HG03025 (cell line): ENCODE measurements around the gene CDKAL1.
A peak's percentile ranks its signal among the peaks of the same experiment; 100 is the strongest.

Experiments used
- ATAC-seq: cut with Tn5 transposase; IDR thresholded peaks from one replicate; pipeline ENCODE4 v1.9.1; 2021; ENCODE audit warnings: mild to moderate bottlenecking, moderate library complexity; ENCODE audit not compliant: unreplicated experiment, low FRiP score

The CDKAL1 gene

GRCh38 chr6:21141616-21142303 is 607.5 kb downstream of the CDKAL1 start:
- ATAC-seq: no peak

- ATAC-seq: no peak
Observed at GRCh38 chr6:21142741-21143140, 608.5 kb downstream of the CDKAL1 start.

GRCh38 chr6:21143645-21144044 is 609.4 kb downstream of the CDKAL1 start:
- ATAC-seq: no peak

GRCh38 chr6:21144928-21145327 is 610.7 kb downstream of the CDKAL1 start:
- ATAC-seq: no peak

- ATAC-seq: no peak
Observed at GRCh38 chr6:21147995-21148394, 613.7 kb downstream of the CDKAL1 start.

GRCh38 chr6:21149470-21149869 is 615.2 kb downstream of the CDKAL1 start:
- no peak for ATAC-seq

GRCh38 chr6:21150667-21151066 is 616.4 kb downstream of the CDKAL1 start:
- ATAC-seq: no peak

DNA sequence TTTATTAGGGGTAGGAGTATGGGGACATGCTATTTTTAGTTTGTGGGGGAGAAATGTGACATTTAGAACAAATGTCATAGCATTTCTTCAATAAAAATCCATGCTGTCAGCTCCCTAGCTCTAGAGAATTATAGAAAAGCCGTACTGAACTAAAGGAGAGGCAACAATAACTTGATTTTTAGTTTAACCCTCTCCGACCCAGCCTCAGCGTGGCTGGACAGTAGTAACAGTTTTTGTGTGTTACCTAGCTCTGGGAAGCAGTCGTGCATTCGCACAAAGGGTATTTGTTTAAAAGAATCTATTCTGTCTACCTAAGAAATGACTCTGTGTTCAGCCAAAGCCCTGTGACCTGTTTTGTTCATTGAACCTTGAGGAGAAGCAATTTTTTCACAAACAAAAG is 616.9 kb downstream of the CDKAL1 start:
- no peak for ATAC-seq

GRCh38 chr6:21151530-21151929 is 617.3 kb downstream of the CDKAL1 start:
- ATAC-seq: no peak

- peak; percentile 64 for ATAC-seq
Observed at GRCh38 chr6:21157186-21157929, 623.1 kb downstream of the CDKAL1 start.

DNA sequence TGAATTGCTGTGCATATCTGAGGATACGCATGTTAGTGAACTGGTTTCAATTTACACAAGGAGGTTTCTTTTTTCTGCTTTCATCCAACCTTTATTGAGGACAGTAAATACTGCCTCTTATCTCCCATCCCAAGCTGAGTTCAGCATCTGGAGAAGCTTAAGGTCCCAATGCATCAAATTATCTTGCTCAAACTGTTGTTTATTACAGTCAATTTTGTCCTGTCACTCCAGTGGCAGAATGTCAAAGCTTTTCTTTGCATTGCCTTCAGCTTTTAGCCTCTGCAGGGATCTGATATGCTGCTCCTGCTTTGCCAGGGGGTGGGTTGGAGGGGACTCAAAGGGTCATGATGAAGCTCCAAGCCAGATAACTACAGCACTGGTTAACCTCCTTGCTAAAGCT is 623.9 kb downstream of the CDKAL1 start:
- ATAC-seq: peak; percentile 3

DNA sequence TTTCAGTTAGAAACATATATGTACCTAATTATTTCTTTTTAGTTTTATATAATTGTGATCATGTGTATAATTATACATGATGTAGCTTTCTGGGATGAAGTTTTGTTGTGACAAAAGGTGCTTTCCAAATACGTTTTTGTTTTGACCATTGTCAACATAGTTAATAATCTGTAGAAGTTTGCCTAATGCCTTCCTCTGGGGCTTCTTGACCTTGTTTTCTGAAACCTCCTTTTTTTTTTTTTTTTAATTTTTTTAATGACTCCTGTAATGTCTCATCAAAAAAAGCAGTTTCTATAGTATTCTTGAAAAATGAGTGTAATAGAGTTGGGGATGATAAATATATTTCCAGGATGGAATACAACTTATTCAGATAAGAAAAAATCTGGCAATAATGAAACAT is 624.6 kb downstream of the CDKAL1 start:
- no peak for ATAC-seq

DNA sequence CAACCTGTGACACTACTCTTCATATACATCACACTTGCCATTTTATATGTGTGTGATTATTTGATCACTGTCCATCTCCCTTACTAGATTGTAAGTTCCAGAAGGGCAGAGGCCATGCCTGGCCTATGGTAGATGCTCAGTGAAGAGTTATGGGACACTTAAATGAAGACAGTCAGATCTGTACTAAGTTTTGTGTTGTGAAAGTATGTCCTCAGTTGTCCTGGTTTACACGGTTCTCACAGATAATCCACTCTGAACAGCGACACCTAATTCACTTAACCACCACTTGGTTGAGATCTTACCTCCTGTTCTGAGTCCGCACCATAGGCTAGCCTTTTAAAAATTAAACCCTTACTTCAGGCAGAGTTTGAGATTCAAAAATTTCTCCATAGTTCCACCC is 625.2 kb downstream of the CDKAL1 start:
- no peak for ATAC-seq

- ATAC-seq: no peak
Observed at GRCh38 chr6:21161707-21162106, 627.5 kb downstream of the CDKAL1 start.

DNA sequence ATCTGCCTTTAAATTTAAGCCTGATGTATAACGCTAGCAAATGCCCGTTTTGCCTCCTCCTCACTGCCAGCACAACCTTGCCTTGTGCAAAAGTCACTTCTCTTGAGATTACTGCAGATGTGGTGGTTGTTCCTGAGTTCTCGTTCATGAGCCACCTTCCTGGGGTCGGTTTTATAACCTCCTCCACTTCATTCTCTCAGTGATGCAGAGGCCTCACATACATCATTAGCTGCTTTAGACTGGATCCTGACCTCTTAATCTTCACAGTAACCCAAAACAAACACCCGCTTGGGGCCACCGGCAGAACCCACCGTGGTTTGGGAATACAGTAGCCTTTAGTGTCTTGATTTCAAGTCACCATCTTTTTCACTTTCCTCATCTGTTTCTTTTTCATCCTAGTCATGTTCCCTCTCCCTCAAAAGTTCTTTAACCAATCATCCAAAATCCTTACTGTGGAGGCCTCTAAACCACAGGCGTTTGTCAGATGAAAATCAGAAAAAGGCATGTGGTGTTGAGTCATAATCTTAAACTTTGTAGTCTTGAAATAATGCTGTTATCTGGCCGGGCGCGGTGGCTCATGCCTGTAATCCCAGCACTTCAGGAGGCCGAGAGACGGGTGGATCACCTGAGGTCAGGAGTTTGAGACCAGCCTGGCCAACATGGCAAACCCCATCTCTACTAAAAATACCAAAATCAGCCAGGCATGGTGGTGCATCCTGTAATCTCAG is 629.0 kb downstream of the CDKAL1 start:
- no peak for ATAC-seq

DNA sequence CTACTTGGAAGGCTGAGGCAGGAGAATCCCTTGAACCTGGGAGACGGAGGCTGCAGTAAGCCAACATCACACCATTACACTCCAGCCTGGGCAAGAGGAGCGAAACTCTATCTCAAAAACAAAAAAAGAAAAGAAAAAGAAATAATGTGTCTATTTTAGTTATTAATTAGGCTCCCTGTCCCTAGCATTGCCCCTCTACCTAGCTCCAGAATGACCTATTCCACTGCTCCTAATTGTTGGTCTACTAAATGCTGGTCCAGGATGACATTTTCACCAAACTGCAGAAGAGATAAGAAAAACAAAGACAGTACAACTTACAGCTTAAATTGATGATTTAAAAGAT is 629.6 kb downstream of the CDKAL1 start:
- ATAC-seq: no peak

DNA sequence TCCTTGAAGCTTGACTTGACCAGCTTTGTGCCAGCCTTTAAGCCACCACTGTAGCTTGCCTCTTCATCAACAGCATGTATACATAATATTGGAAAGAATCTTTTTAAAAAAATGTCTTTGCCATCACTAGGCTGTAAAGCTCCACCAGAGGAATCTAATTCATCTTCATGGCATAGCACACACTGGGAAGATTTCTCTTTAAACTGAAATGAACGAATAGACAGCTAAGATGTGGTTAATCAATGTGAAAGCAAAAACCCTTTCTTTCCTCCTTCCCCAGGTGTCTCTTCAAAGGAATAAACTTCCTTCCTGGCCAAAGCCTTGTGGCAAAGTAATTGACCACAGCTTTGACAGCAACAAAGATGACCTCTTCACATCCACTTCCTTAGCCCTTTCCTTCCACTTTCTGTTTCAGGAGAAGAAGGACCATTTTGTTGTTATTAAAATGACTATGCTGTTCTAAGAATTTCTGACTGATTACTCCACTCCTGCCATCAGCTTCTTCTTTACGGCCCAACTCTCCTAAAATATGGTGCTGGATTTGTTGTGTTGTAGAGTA is 630.6 kb downstream of the CDKAL1 start:
- peak; percentile 54 for ATAC-seq

GRCh38 chr6:21166754-21167153 is 632.5 kb downstream of the CDKAL1 start:
- no peak for ATAC-seq

GRCh38 chr6:21167790-21168189 is 633.5 kb downstream of the CDKAL1 start:
- ATAC-seq: no peak

DNA sequence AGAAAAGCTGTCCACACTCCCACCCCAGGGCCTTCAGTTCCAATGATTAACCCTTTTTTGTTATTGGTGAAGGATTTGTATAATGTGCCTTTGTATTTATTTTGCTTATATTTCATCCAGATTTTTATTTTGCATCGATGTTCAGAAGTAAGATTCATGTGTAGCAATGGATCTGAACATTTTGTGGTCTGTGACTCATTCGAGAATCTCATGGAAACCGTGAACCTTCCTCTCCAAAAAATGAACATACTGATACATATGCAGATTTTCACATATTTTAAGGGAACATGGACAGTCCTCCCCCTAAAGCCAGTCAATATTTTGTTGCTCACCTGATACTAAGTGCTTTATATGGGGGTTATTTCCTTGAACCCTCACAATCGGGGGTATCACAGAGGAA is 637.5 kb downstream of the CDKAL1 start:
- ATAC-seq: no peak

DNA sequence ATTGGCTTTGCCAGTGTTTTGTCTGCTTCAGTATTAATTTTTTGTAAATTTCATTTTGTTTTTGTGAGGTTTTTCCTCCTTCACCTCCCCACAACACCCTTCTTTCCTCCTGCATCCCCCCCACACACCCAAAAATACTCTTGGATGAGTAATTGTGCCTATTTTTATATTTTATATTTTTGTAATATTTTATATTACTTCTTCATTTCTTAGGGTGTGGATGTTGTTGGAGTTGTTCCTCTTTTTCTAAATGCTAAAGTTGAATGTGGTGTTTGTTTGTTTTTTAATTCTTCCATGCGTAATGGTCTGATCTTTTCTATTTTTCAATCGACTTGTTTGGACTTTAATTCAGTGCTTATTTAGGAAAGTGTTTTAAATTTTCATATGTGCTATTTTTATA is 638.8 kb downstream of the CDKAL1 start:
- no peak for ATAC-seq
